Spleen (tissue), 7 donors: ENCODE measurements around the gene PHACTR4.

Experiments
- POLR2AphosphoS5 ChIP-seq, 3 donors: sonication (generic); formaldehyde crosslinking; IDR thresholded peaks; one replicate each; pipeline ENCODE4 v1.5.1; 2017; ENCODE audit warnings: antibody characterized with exemption in 3 of 3
- TF ChIP-seq, protein P1 (sequence below), 11 experiments: fragments of 200-600 bp in 7 of 11; fragments of 450-650 bp in 4 of 11; sonication (generic) in 4 of 11; IDR thresholded peaks in 8 of 11; conservative IDR thresholded peaks in 3 of 11; 1 replicate in 7 of 11; 2 replicates in 4 of 11; pipeline versions ENCODE4 v1.4.0 to v1.8.0; 2016 to 2021; ENCODE audit warnings: antibody characterized with exemption in 11 of 11, inconsistent platforms in 4 of 11, mild to moderate bottlenecking in 1 of 11
- donor health status: DM: no; HTN: no; CAD: no; lungs with moderate emphysema.
- donor health status: DM: no; HTN: no; CAD: no.
- donor health status: DM: no; HTN: no; CAD: no.

DNA sequence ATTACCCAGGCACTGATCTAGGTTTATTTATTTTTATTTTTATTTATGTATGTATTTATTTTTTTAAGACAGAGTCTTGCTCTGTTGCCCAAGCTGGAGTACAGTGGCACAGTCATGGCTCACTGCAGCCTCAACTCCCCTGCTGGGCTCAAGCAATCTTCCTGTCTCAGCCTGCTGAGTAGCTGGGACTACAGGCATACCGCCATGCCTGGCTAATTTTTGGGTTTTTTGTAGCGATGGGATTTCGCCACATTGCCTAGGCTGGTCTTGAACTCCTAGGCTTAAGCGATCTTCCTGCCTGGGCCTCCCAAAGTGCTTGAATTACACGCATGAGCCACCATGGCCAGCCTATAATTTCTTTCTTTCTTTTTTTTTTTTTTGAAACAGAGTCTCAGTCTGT is 9.4 kb downstream of the PHACTR4 start:
- TF ChIP-seq, protein P1, sequence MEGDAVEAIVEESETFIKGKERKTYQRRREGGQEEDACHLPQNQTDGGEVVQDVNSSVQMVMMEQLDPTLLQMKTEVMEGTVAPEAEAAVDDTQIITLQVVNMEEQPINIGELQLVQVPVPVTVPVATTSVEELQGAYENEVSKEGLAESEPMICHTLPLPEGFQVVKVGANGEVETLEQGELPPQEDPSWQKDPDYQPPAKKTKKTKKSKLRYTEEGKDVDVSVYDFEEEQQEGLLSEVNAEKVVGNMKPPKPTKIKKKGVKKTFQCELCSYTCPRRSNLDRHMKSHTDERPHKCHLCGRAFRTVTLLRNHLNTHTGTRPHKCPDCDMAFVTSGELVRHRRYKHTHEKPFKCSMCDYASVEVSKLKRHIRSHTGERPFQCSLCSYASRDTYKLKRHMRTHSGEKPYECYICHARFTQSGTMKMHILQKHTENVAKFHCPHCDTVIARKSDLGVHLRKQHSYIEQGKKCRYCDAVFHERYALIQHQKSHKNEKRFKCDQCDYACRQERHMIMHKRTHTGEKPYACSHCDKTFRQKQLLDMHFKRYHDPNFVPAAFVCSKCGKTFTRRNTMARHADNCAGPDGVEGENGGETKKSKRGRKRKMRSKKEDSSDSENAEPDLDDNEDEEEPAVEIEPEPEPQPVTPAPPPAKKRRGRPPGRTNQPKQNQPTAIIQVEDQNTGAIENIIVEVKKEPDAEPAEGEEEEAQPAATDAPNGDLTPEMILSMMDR (IDR thresholded peaks at IDR 0.05 in 8 of 11, conservative IDR thresholded peaks at IDR 0.05 in 3 of 11): no peak
- no peak for TF ChIP-seq POLR2AphosphoS5 (IDR thresholded peaks at IDR 0.05)
